ENCODE measurements around the gene A3GALT2.
A peak's percentile ranks its signal among the peaks of the same experiment; 100 is the strongest.

The A3GALT2 gene

GRCh38 chr1:33320619-33321165 is at the start of gene A3GALT2:
A3GALT2 (minus strand) TSS chr1:33321098; CDS start chr1:33321098, 0 bp downstream.
- no peak for DNase-seq

DNA sequence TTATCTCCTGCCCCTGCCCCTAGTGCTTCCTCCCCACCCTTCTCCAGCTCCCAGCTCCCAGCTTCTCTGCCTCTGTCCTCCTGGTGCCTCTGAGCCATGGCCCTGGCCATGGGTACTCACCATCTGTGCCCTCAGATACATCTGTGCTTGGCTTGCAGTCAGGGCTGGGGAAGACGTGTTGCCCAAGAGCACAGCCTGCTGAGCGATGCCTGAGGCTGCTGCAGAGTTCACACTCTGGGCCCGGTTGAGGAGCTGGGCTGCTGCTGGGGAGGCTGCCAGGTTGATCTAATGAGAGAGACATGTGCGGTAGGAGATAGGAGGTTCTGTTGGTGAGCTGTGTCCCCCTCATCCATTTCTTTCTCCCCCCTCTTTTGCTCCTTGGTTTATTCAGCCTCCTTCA is 49.4 kb upstream of the A3GALT2 start:
- DNase-seq, result no peak

GRCh38 chr1:33369764-33370163 is 48.9 kb upstream of the A3GALT2 start:
- no peak for DNase-seq

GRCh38 chr1:33369081-33369480 is 48.2 kb upstream of the A3GALT2 start:
- DNase-seq, result no peak

- no peak for DNase-seq
Observed at GRCh38 chr1:33368431-33368830, 47.5 kb upstream of the A3GALT2 start.

DNA sequence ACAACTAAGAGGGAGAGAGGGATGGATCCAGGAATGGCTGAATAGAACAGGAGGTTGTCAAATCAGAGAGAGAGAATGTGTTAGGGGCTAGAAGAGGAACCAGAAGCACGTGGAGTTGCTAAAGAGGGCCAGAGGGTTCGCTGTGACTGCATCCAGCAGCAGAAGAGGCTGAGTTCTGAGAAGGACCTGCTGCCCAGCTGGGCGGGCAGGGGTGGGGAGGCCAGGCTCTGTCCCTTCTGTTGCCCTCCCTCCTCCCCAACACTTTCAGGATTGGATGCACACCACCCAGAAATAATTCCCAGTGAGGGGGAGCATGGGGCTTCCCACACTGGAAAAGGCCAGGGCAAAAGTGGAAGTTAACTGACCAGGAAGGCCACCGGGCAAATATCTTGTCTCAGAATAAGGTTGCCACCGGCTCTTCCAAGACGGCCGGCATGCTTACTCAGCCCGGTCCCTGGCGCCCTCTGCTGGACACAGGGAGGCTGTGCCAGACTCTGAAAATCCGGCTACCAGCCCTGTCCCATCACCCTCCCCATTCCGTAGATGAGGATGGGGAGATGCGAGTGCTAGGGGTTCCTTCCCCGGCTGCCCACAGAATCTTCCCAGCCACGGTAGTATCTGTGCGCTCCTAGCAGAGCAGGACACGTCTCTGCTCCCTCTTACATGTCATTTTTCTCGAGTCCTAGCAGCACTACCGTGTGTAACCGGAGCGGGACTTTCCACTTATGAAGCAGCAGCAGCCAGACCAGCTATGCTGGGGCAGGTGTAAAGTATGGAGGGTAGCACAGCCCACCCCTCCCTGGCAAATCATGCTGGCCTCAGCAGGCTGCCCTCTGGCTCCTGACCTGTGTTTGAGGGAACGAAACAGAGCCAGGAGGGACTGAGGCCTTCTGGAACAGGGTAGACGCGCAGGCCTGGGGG is 46.8 kb upstream of the A3GALT2 start:
- DNase-seq, result peak; percentile 89

DNA sequence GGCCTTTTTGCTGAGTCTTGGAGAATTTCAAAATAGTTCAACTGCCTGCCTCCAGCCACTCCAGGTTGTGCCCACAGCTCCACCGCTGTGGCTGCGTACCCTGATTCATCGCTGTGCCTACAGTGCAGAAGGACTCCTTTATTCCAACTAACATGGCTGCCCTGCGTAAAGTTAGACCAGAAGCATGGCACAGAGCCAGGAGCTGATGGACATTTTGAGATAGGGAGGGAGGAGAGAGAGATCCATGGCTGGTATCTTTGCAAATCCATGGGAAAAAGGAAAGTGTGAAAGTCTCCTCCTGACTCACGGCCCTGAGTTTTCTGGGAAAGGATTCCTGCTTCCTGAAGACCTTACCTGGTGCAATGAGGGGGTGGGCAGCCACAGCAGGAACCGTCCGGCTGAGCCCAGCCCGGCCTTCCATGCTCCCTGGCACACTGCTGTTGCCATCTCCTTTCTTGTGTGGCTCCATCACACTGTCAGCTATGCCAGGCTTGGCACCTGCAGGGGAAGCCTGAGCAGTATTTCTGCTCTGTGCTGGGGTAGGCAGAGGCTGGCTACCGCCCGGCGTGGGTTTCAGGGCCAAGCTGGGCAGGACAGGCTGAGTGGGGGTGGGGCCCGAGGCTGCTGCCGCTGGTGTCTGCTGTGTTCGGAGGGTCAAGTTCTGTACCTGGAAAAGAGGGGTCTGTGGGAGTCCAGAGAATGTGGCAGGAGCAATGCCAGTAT is 46.0 kb upstream of the A3GALT2 start:
- DNase-seq, result no peak

DNA sequence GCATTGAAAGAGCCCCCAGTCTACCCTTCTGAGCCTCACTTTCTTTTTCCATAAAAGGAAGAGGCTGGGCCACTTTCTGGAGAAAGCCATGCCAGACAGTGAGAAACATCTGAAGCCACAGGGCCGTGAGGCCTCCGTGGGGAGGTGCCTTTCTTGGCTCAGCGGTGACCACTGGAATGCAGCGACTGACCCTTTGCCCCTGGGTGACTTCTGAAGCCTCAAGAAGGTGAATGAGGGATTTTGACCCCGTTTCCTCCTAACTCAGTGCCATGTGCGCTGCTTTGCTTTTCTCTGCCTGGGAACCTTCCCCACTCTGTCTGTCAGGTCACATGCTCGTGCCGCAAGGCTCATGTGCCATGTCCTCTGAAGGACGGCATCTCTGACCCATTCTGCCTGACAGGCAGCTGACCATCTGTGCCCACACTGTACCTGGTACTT is 44.7 kb upstream of the A3GALT2 start:
- DNase-seq, result peak; percentile 49

- no peak for DNase-seq
Observed at GRCh38 chr1:33364565-33364918, 43.6 kb upstream of the A3GALT2 start.

GRCh38 chr1:33363470-33363861 is 42.6 kb upstream of the A3GALT2 start:
- DNase-seq, result no peak

GRCh38 chr1:33363021-33363420 is 42.1 kb upstream of the A3GALT2 start:
- DNase-seq, result no peak

DNA sequence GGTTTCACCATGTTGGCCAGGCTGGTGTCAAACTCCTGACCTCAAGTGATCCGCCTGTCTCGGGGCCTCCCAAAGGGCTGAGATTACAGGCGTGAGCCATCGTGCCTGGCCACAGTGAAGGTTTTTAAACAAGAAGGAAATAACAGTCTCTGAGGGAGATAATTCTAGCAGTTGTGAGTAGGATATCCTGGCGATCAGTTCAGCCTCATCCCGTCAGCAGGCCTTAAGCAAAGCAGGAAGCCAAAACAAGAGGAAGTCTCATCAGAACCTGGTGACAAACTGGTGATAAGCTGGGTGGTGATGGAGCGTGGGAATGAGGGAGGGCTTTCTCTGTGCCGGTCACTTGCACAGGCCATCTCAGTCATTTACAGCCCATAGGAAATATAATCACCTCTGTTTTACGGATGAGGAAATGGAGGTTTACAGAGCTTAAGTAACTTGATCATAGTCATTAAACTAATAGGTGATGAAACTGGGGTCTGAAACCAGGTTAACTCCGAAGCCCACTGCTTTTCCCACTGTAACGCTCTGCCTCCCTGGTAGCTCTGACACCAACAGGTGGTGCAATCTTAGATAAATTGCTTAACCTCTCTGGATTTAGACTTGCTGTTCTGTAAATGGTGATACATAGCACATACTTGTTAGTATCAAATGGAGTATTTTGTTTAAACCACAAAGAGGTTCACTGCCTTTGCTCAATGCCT is 40.8 kb upstream of the A3GALT2 start:
- no peak for DNase-seq

DNA sequence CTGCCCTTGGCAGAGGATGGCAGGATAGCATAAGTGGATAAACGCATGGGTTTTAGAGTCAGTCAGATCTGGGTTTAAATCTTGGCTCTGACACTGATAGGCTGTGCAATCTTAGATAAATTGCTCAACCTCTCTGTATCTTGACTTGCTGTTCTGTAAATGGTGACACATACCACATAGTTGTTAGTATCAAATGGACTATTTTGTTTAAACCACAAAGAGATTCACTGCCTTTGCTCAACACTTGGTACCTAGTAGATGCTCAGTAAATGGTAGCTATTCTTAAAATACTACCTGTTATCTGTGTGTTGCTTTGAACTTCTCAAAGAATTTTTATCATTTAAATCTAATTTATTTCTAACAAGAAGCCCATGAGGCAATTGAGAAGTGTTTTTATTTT is 39.5 kb upstream of the A3GALT2 start:
- DNase-seq, result no peak

DNA sequence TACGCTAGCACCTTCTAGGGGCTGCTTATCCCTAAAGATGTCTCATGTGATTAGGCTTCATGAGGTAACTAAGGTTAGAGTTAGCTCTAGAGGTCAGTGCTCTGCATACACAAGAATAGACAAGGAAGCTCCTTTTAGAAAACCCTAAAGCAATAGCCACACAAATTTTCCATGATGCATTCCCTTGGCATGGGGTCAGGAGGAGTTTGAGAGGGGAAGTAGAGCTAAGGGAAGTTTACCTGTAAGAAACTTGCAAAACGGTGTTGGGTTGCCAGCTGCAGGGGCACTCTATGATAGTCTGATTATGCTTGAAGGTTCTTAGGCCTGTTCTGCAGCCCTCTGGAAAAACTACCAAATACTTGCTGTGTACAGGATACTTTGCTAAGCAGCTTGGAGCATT is 39.0 kb upstream of the A3GALT2 start:
- no peak for DNase-seq

DNA sequence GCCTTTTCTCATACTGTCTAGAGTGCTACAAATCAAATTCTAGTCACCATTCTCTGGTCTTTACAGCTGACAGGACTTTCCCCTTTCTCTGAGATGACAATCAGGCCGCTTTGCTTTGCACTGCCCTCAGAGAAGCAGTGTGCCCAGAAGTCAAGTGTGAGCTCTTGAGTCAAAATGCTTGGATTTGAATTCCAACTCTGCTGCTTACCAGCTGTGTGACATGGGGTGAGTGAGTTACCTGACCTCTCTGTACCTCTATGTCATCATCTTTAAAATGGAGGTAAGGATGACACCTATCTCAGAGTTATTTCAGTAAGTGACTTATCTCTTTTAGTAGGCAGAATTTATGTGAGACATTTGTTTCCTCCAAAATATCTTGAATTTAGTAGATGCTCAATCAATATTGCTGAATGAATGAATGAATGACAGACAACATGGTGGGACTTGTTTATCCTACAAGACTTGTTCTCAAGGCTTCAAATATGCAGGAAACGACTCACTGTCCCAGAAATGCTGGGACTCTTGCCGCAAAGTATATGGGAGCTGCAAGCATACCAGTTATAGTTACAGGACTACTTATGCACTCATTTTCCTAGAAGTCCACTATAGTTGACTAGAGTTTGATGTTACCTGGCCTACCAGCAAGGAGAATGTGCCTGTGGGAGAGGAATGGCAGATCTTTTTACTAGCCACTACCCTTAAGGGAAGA is 38.1 kb upstream of the A3GALT2 start:
- no peak for DNase-seq

- DNase-seq, result no peak
Observed at GRCh38 chr1:33358114-33358794, 37.4 kb upstream of the A3GALT2 start.

- no peak for DNase-seq
Observed at GRCh38 chr1:33357099-33357498, 36.2 kb upstream of the A3GALT2 start.

- DNase-seq, result no peak
Observed at GRCh38 chr1:33354707-33355316, 33.9 kb upstream of the A3GALT2 start.

DNA sequence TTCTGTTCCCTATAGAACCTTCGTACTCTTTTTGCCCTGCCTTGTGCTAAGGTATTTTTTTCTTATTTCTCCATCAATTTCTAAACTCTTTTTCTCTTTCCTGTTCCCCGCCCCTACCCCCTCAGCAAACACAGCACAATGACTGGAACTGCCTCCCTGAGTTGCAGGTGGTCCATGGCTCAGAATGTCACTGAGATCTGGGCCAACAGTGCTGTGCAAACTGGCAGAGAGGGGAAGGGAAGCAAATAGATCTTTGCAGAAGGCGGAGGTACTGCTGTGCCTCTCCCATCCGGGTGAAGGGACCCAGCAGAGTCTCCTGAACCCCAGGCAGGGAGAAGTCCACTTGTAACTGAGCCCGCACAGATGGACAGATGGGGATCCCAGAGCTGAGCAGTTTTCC is 32.6 kb upstream of the A3GALT2 start:
- no peak for DNase-seq

DNA sequence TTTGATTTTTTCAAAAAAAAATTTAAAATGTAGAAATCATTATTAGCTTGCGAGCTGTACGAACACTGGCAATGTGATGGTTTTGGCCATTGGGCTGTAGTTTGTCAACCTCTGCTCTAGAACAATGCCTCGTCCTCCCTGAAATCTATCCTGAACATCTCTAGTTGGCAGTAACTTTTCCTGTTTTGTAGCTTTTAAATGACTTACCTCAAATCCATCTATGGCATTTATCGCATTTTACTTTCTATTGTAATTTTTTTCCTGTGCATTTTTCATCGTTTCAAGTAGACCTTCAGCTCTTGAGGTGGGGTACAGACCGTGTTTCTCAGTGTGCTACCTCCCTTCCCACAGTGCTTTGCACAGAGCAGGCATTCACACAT is 30.4 kb upstream of the A3GALT2 start:
- DNase-seq, result no peak

- no peak for DNase-seq
Observed at GRCh38 chr1:33350611-33351280, 29.8 kb upstream of the A3GALT2 start.
